CD4-positive, alpha-beta T cell treated with Interleukin-4 for 1 hour (primary cell): Measurements from ENCODE around the gene BPIFA2.
"Not testable (repeated sequence)": the region's sequence is repeated elsewhere in the genome, so short reads cannot be mapped to it uniquely, and the experiment has no call there.

Source experiments
- DNase-seq, 2 donors: peaks; one replicate each; pipeline ENCODE4 v3.0.0-alpha.2; 2020 to 2022

BPIFA2 gene

GRCh38 chr20:33167859-33168258 is at the start of gene BPIFA2:
TSS of gene BPIFA2 (plus strand) at chr20:33168159. CDS start at chr20:33169146, 987 bp downstream.
- no peak for DNase-seq

- DNase-seq, result no peak
These were observed 47.9 kb upstream of the BPIFA2 start for GRCh38 chr20:33119725-33120720.

GRCh38 chr20:33120934-33121333 is 47.0 kb upstream of the BPIFA2 start:
- DNase-seq, result no peak

GRCh38 chr20:33122297-33122696 is 45.7 kb upstream of the BPIFA2 start:
- DNase-seq, result not testable (repeated sequence)

- DNase-seq, result no peak
These were observed 43.7 kb upstream of the BPIFA2 start for GRCh38 chr20:33124261-33124660.

- no peak for DNase-seq
These were observed 43.0 kb upstream of the BPIFA2 start for GRCh38 chr20:33124994-33125393.

- no peak for DNase-seq
These were observed 42.0 kb upstream of the BPIFA2 start for GRCh38 chr20:33125983-33126382.

GRCh38 chr20:33127422-33128097 is 40.4 kb upstream of the BPIFA2 start:
- DNase-seq, result no peak

GRCh38 chr20:33130568-33131061 is 37.3 kb upstream of the BPIFA2 start:
- DNase-seq, result no peak

GRCh38 chr20:33131949-33132473 is 35.9 kb upstream of the BPIFA2 start:
- no peak for DNase-seq

- DNase-seq, result no peak
These were observed 35.2 kb upstream of the BPIFA2 start for GRCh38 chr20:33132513-33133372.

GRCh38 chr20:33133373-33133941 is 34.5 kb upstream of the BPIFA2 start:
- DNase-seq, result no peak

GRCh38 chr20:33137195-33137594 is 30.8 kb upstream of the BPIFA2 start:
- no peak for DNase-seq

GRCh38 chr20:33139467-33139866 is 28.5 kb upstream of the BPIFA2 start:
- DNase-seq, result no peak

- no peak for DNase-seq
These were observed 22.4 kb upstream of the BPIFA2 start for GRCh38 chr20:33145521-33145920.

GRCh38 chr20:33147299-33147698 is 20.7 kb upstream of the BPIFA2 start:
- no peak for DNase-seq

GRCh38 chr20:33148040-33148439 is 19.9 kb upstream of the BPIFA2 start:
- DNase-seq, result no peak

- no peak for DNase-seq
These were observed 13.7 kb upstream of the BPIFA2 start for GRCh38 chr20:33154252-33154651.

- DNase-seq, result no peak
These were observed 9.1 kb upstream of the BPIFA2 start for GRCh38 chr20:33158637-33159385.

- no peak for DNase-seq
These were observed 8.2 kb upstream of the BPIFA2 start for GRCh38 chr20:33159713-33160112.

- no peak for DNase-seq
These were observed 7.3 kb upstream of the BPIFA2 start for GRCh38 chr20:33160681-33161080.
